Keratinocyte (primary cell): ENCODE measurements around the gene TMPRSS11E. TPM values are rescaled to one million over a fixed set of nuclear protein-coding genes. Genes with fewer than 3 reads are reported as not detected.

Experiments used
- DNase-seq: peaks from one replicate; pipeline ENCODE4 v3.0.0-alpha.2; 2011; ENCODE audit warnings: low read depth, missing footprints, low spot score
- FAIRE-seq: peaks from 2 replicates; lab custom pipeline; 2011; peaks lifted over from hg19 to GRCh38; lab: Jason Lieb, UNC
- H2AFZ ChIP-seq: 2 replicates; pipeline ENCODE4 v1.6.0; 2012; ENCODE audit warnings: low read length, control low read depth, inconsistent platforms; ENCODE audit not compliant: control insufficient read depth
- H3K27ac ChIP-seq: 2 replicates; pipeline ENCODE4 v1.5.1; 2011; ENCODE audit warnings: low read length; ENCODE audit not compliant: control insufficient read depth, insufficient read depth
- H3K27me3 ChIP-seq: 3 replicates; pipeline ENCODE4 v1.6.0; 2011; ENCODE audit warnings: low read length; ENCODE audit not compliant: control insufficient read depth, insufficient read depth; ENCODE audit errors: extremely low read depth
- H3K36me3 ChIP-seq, 2 experiments: 2 replicates in 1 of 2; 3 replicates in 1 of 2; pipeline ENCODE4 v1.5.1; 2011; ENCODE audit warnings: low read length in 2 of 2, mild to moderate bottlenecking in 1 of 2; ENCODE audit not compliant: control insufficient read depth in 2 of 2, insufficient read depth in 2 of 2; ENCODE audit errors: extremely low read depth in 1 of 2
- H3K4me1 ChIP-seq: 3 replicates; pipeline ENCODE4 v1.5.1; 2011; ENCODE audit warnings: low read length; ENCODE audit not compliant: control insufficient read depth, insufficient read depth; ENCODE audit errors: extremely low read depth
- H3K4me2 ChIP-seq: 3 replicates; pipeline ENCODE4 v1.6.0; 2011; ENCODE audit warnings: low read depth, low read length; ENCODE audit not compliant: control insufficient read depth, insufficient read depth; ENCODE audit errors: extremely low read depth
- H3K4me3 ChIP-seq, 3 experiments: fragments of 200-600 bp in 1 of 3; sonication (generic) in 1 of 3; 2 replicates in 2 of 3; 3 replicates in 1 of 3; pipeline ENCODE4 v1.5.1; 2011 to 2016; ENCODE audit warnings: low read length in 3 of 3, mild to moderate bottlenecking in 3 of 3, control low read depth in 2 of 3, inconsistent platforms in 1 of 3, low read depth in 1 of 3, mixed read lengths in 1 of 3, mixed run types in 1 of 3, moderate library complexity in 1 of 3; ENCODE audit not compliant: control insufficient read depth in 2 of 3, insufficient read depth in 2 of 3; ENCODE audit errors: extremely low read depth in 1 of 3
- H3K79me2 ChIP-seq: 2 replicates; pipeline ENCODE4 v1.6.0; 2012; ENCODE audit warnings: low read length; ENCODE audit not compliant: control insufficient read depth, insufficient read depth
- H3K9ac ChIP-seq: 3 replicates; pipeline ENCODE4 v1.6.0; 2011; ENCODE audit warnings: low read length; ENCODE audit not compliant: control insufficient read depth, insufficient read depth; ENCODE audit errors: extremely low read depth
- H3K9me1 ChIP-seq: 3 replicates; pipeline ENCODE4 v1.6.0; 2011; ENCODE audit warnings: low read length; ENCODE audit not compliant: control insufficient read depth, insufficient read depth; ENCODE audit errors: extremely low read depth
- H3K9me3 ChIP-seq: 2 replicates; pipeline ENCODE4 v1.5.1; 2012; ENCODE audit warnings: low read depth, low read length; ENCODE audit not compliant: control insufficient read depth
- H4K20me1 ChIP-seq: 3 replicates; pipeline ENCODE4 v1.6.0; 2011; ENCODE audit warnings: low read length; ENCODE audit not compliant: control insufficient read depth, insufficient read depth; ENCODE audit errors: extremely low read depth
- EZH2 ChIP-seq: IDR thresholded peaks from one replicate; pipeline ENCODE4 v1.6.1; 2012; ENCODE audit warnings: inconsistent platforms, mild to moderate bottlenecking, low read length, moderate library complexity
- dilution Hi-C: fragments of 300-500 bp; cut with MboI; formaldehyde crosslinking; loops from one replicate; pipeline ENCODE4 v1.7.0; 2020; ENCODE audit warnings: low sequenced_read_pairs; ENCODE audit not compliant: extremely low pct_ligation_motif_present
- polyA plus RNA-seq, 5 experiments: library from polyadenylated mRNA; depleted of rRNA in 3 of 5; stranded (reverse) in 3 of 5; stranded (forward) in 1 of 5; unstranded in 1 of 5; fragments of >200 nt; gene quantifications; 1 replicate in 1 of 5; 2 replicates in 3 of 5; 3 replicates in 1 of 5; pipeline versions ENCODE4 v1.2.1 to v1.2.3, GENCODE V29; 2011 to 2012; ENCODE audit warnings: missing spikeins in 2 of 5, low read depth in 1 of 5, low replicate concordance in 1 of 5
- TF ChIP-seq, protein P1 (sequence below), 3 experiments: IDR thresholded peaks in 1 of 3; conservative IDR thresholded peaks in 1 of 3; optimal IDR thresholded peaks in 1 of 3; 2 replicates in 2 of 3; 3 replicates in 1 of 3; pipeline versions ENCODE3 to v1.5.1; 2011; ENCODE audit warnings: low read length in 3 of 3, mild to moderate bottlenecking in 3 of 3, moderate library complexity in 2 of 3, control low read depth in 1 of 3, inconsistent platforms in 1 of 3; ENCODE audit not compliant: insufficient read depth in 2 of 3; ENCODE audit errors: extremely low read depth in 1 of 3

The TMPRSS11E gene
- polyA plus RNA-seq, 1 donor (not counting 4 experiments of a cell fraction or from before 2014, with no cell fraction given), result 2.0 TPM

DNA sequence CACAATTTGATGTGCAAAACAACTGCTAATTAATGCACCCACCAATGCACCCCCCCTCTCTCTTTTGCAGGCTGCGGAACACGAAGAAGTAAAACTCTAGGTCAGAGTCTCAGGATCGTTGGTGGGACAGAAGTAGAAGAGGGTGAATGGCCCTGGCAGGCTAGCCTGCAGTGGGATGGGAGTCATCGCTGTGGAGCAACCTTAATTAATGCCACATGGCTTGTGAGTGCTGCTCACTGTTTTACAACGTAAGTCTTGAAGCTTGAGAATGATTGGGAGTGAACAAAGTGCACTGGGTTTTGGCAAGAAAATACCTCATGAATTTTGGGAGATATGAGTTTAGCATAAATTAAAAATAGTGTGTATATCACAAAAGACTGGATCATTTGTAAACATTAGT, 28.9 kb downstream of the TMPRSS11E start:
- Histone ChIP-seq H3K27ac (no peak overlapping the region), H4K20me1 (no peaks in the 10 kb centered on the region), H3K4me3 (no peak overlapping the region), H3K27me3 (no peaks in the 10 kb centered on the region), H3K9me1 (no peaks in the 10 kb centered on the region), H3K9me3 (no peaks in the 10 kb centered on the region), H3K4me1 (no peaks in the 10 kb centered on the region), H3K36me3 (no peaks in the 10 kb centered on the region), H3K79me2 (no peaks in the 10 kb centered on the region), H3K4me2 (no peak overlapping the region), H2AFZ (no peak overlapping the region), H3K9ac (no peak overlapping the region)
- FAIRE-seq (no peak), DNase-seq (no peak)
- TF ChIP-seq EZH2, result no peak
- TF ChIP-seq, protein P1, sequence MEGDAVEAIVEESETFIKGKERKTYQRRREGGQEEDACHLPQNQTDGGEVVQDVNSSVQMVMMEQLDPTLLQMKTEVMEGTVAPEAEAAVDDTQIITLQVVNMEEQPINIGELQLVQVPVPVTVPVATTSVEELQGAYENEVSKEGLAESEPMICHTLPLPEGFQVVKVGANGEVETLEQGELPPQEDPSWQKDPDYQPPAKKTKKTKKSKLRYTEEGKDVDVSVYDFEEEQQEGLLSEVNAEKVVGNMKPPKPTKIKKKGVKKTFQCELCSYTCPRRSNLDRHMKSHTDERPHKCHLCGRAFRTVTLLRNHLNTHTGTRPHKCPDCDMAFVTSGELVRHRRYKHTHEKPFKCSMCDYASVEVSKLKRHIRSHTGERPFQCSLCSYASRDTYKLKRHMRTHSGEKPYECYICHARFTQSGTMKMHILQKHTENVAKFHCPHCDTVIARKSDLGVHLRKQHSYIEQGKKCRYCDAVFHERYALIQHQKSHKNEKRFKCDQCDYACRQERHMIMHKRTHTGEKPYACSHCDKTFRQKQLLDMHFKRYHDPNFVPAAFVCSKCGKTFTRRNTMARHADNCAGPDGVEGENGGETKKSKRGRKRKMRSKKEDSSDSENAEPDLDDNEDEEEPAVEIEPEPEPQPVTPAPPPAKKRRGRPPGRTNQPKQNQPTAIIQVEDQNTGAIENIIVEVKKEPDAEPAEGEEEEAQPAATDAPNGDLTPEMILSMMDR (optimal IDR thresholded peaks at IDR 0.05 in 1 of 3, IDR thresholded peaks at IDR 0.05 in 1 of 3, conservative IDR thresholded peaks at IDR 0.05 in 1 of 3; ENCODE audit: extremely low read depth in 1 of 3, insufficient read depth in 2 of 3, low read length in 3 of 3), result no peak
- dilution Hi-C loops, result no loop called here

DNA sequence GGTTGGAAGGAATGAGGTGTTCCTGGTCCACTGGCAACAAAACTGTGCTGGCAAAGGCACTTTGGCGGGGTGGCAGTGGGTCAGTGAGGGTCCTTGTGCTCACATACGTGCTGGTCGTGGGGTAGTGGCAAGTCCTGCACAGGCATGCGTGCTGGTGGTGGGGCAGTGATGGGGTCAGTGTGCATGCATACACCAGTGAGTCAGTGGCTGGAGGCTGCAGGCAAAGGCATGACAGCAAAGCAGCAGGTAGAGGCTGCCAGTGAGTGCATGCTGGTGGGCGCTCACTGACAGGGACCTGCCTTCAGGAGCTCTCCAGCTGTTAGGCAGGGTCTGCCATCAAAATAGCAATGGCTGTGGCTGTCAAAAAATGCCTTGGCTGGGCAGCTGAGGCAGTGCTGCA, 42.1 kb downstream of the TMPRSS11E start:
- H4K20me1 ChIP-seq, result no peaks in the 10 kb centered on the region
- no peak overlapping the region for H3K27ac ChIP-seq
- H3K36me3 ChIP-seq, result no peaks in the 10 kb centered on the region
- H3K79me2 ChIP-seq, result no peaks in the 10 kb centered on the region
- no peaks in the 10 kb centered on the region for H3K27me3 ChIP-seq
- H3K9ac ChIP-seq, result no peak overlapping the region
- no peaks in the 10 kb centered on the region for H3K4me1 ChIP-seq
- no peaks in the 10 kb centered on the region for H3K9me3 ChIP-seq
- no peak overlapping the region for H2AFZ ChIP-seq
- FAIRE-seq (no peak), DNase-seq (no peak)
- dilution Hi-C loops, result no loop called here
- no peaks in the 10 kb centered on the region for H3K9me1 ChIP-seq
- H3K4me3 ChIP-seq, result no peak overlapping the region
- no peak overlapping the region for H3K4me2 ChIP-seq
- no peak for TF ChIP-seq EZH2
- TF ChIP-seq, protein P1 (optimal IDR thresholded peaks at IDR 0.05 in 1 of 3, IDR thresholded peaks at IDR 0.05 in 1 of 3, conservative IDR thresholded peaks at IDR 0.05 in 1 of 3; ENCODE audit: extremely low read depth in 1 of 3, insufficient read depth in 2 of 3, low read length in 3 of 3), result no peak
